B cell (primary cell): ENCODE measurements around the gene FAAH2. TPM values are rescaled to one million over a fixed set of nuclear protein-coding genes. Genes with fewer than 3 reads are reported as not detected.

Experiments used
- ATAC-seq: fragments of 200-7000 bp; cut with Tn5 transposase; one replicate; pipeline ENCODE4 v1.10.0; 2021; ENCODE audit warnings: low read depth, mild to moderate bottlenecking, moderate number of reproducible peaks, moderate library complexity
- CTCF ChIA-PET: fragments of 350-600 bp; sonication (Branson Sonifier 250); formaldehyde crosslinking; loops from one replicate; lab custom pipeline; 2021; ENCODE audit warnings: antibody characterized with exemption, inconsistent platforms; lab: Charles Lee
- POLR2A ChIA-PET: fragments of 350-600 bp; sonication (Branson Sonifier 250); formaldehyde crosslinking; loops from one replicate; lab custom pipeline; 2021; ENCODE audit warnings: antibody characterized with exemption; lab: Charles Lee
- DNase-seq: peaks from one replicate; pipeline ENCODE4 v3.0.0; 2013
- H2AFZ ChIP-seq: 2 replicates; pipeline ENCODE4 v1.6.1; 2012; ENCODE audit warnings: mild to moderate bottlenecking, low read depth, low read length; ENCODE audit not compliant: insufficient read depth, poor library complexity, severe bottlenecking
- H3K27ac ChIP-seq, 2 donors: 1 replicate in 1 of 2; 2 replicates in 1 of 2; pipeline ENCODE4 v1.5.1; 2012 to 2013; ENCODE audit warnings: low read length in 2 of 2, mild to moderate bottlenecking in 2 of 2, moderate library complexity in 1 of 2
- H3K27me3 ChIP-seq, 4 experiments: fragments of 200-600 bp in 1 of 4; sonication (generic) in 1 of 4; replicated peaks in 1 of 4; 1 replicate in 2 of 4; 2 replicates in 2 of 4; pipeline versions ENCODE4 v1.6.1 to v1.7.0; 2013 to 2016; ENCODE audit warnings: low read length in 3 of 4, mild to moderate bottlenecking in 2 of 4, mixed read lengths in 1 of 4, moderate library complexity in 1 of 4; ENCODE audit not compliant: insufficient read depth in 4 of 4, control insufficient read depth in 3 of 4; ENCODE audit errors: control extremely low read depth in 1 of 4
- H3K36me3 ChIP-seq, 2 experiments: replicated peaks in 1 of 2; 1 replicate in 1 of 2; 2 replicates in 1 of 2; pipeline versions ENCODE4 v1.6.1 to v1.7.1; 2013; ENCODE audit warnings: low read length in 1 of 2; ENCODE audit not compliant: insufficient read depth in 2 of 2, control insufficient read depth in 1 of 2; ENCODE audit errors: control extremely low read depth in 1 of 2, extremely low read depth in 1 of 2
- H3K4me1 ChIP-seq, 2 donors: fragments of 200-600 bp in 1 of 2; sonication (generic) in 1 of 2; 1 replicate in 1 of 2; 2 replicates in 1 of 2; pipeline versions ENCODE4 v1.5.1 to v1.6.1; 2013 to 2017; ENCODE audit warnings: low read length in 2 of 2; ENCODE audit not compliant: control insufficient read depth in 2 of 2, insufficient read depth in 2 of 2
- H3K4me2 ChIP-seq: replicated peaks from 2 replicates; pipeline ENCODE3; 2012; ENCODE audit warnings: mild to moderate bottlenecking, low read depth, low read length; ENCODE audit not compliant: poor library complexity, severe bottlenecking
- H3K4me3 ChIP-seq, 5 experiments: fragments of 200-600 bp in 1 of 5; sonication (generic) in 1 of 5; 1 replicate in 3 of 5; 2 replicates in 2 of 5; pipeline versions ENCODE4 v1.5.1 to v1.7.0; 2011 to 2016; ENCODE audit warnings: low read length in 4 of 5, mild to moderate bottlenecking in 4 of 5, low read depth in 2 of 5, control low read depth in 1 of 5, moderate library complexity in 1 of 5; ENCODE audit not compliant: insufficient read depth in 1 of 5; ENCODE audit errors: control extremely low read depth in 1 of 5, extremely low read depth in 1 of 5
- H3K79me2 ChIP-seq: fragments of 200-600 bp; sonication (generic); one replicate; pipeline ENCODE4 v1.6.0; 2016; ENCODE audit warnings: low read length; ENCODE audit not compliant: control insufficient read depth, insufficient read depth
- H3K9ac ChIP-seq: fragments of 200-600 bp; sonication (generic); 2 replicates; pipeline ENCODE4 v1.6.1; 2017; ENCODE audit warnings: mild to moderate bottlenecking, low read length, moderate library complexity
- H3K9me3 ChIP-seq, 3 donors: one replicate each; pipeline versions ENCODE4 v1.6.1 to v1.7.1; 2013; ENCODE audit warnings: low read length in 2 of 3; ENCODE audit not compliant: control insufficient read depth in 2 of 3, insufficient read depth in 1 of 3; ENCODE audit errors: control extremely low read depth in 1 of 3
- H4K20me1 ChIP-seq: 2 replicates; pipeline ENCODE4 v1.6.0; 2012; ENCODE audit warnings: mild to moderate bottlenecking, low read length; ENCODE audit not compliant: insufficient read depth, control insufficient read depth, poor library complexity, severe bottlenecking
- H3K27ac Mint-ChIP-seq: one replicate; pipeline ENCODE4 v1.8.0; 2021; ENCODE audit warnings: mixed read lengths
- H3K27me3 Mint-ChIP-seq: one replicate; pipeline ENCODE4 v1.8.0; 2021; ENCODE audit warnings: mixed read lengths
- H3K4me1 Mint-ChIP-seq: one replicate; pipeline ENCODE4 v1.8.0; 2021; ENCODE audit warnings: mixed read lengths
- H3K4me3 Mint-ChIP-seq: one replicate; pipeline ENCODE4 v1.8.0; 2021; ENCODE audit warnings: mixed read lengths
- H3K9me3 Mint-ChIP-seq: one replicate; pipeline ENCODE4 v1.8.0; 2022; ENCODE audit warnings: mixed read lengths; ENCODE audit not compliant: insufficient read depth
- CTCF ChIP-seq: fragments of 200-600 bp; IDR thresholded peaks from one replicate; pipeline ENCODE4 v1.8.0; 2022; ENCODE audit warnings: antibody characterized with exemption, mild to moderate bottlenecking
- EZH2 ChIP-seq: IDR thresholded peaks from 2 replicates; pipeline ENCODE4 v1.6.1; 2012; ENCODE audit warnings: borderline replicate concordance, low read depth, mild to moderate bottlenecking, moderate library complexity, low read length; ENCODE audit not compliant: insufficient read depth, poor library complexity, severe bottlenecking
- WGBS: methylation state at CpG from one replicate; pipeline ENCODE4 v1.1.5; 2013; ENCODE audit warnings: missing lambda C conversion rate; ENCODE audit not compliant: insufficient coverage; 5-methylcytosine and 5-hydroxymethylcytosine counted together
- intact Hi-C: fragments of 100-400 bp; cut with micrococcal nuclease; formaldehyde crosslinking; loops from one replicate; pipeline ENCODE4 v1.10.0; 2022
- polyA plus RNA-seq: library from polyadenylated mRNA; depleted of rRNA; stranded (reverse); fragments of >200 nt; gene quantifications from 2 replicates; pipeline ENCODE4 v1.2.3, GENCODE V29; 2012
- total RNA-seq, 2 donors: library from RNA; stranded (reverse); fragments of 120-200 nt in 1 of 2; gene quantifications; 1 replicate in 1 of 2; 2 replicates in 1 of 2; pipeline versions ENCODE4 v1.2.3 to v1.2.4, GENCODE V29; 2013 to 2022

Gene FAAH2
- total and polyA plus RNA-seq, 2 donors (not counting 1 experiment from before 2014, with no cell fraction given): 0.85 to 18.0 TPM

- H3K27ac Mint-ChIP-seq: no peak overlapping the region
- POLR2A ChIA-PET: no interaction called here
- 84% methylated on average over 5 of the region's 5 CpGs for WGBS
These were observed 230.0 kb downstream of the FAAH2 start for GRCh38 chrX:57516491-57516890.

GRCh38 chrX:57519578-57520118, 233.1 kb downstream of the FAAH2 start:
- Histone ChIP-seq H3K9me3 (no peaks in the 10 kb centered on the region), H3K4me2 (no peak overlapping the region), H3K36me3 (no peaks in the 10 kb centered on the region), H3K79me2 (no peaks in the 10 kb centered on the region), H3K27me3 (no peaks in the 10 kb centered on the region), H3K9ac (no peak overlapping the region), H4K20me1 (no peaks in the 10 kb centered on the region), H3K4me3 (no peak overlapping the region), H3K4me1 (no peaks in the 10 kb centered on the region), H2AFZ (no peak overlapping the region), H3K27ac (no peak overlapping the region)
- TF ChIP-seq EZH2 (no peak), CTCF (no peak)
- intact Hi-C loops: no loop called here
- H3K27ac Mint-ChIP-seq: no peak overlapping the region
- ChIA-PET POLR2A (no interaction called here), CTCF (no interaction called here)
- DNase-seq (no peak), ATAC-seq (no peak)
- H3K4me3 Mint-ChIP-seq: no peak overlapping the region
- H3K9me3 Mint-ChIP-seq: no peaks in the 10 kb centered on the region
- H3K27me3 Mint-ChIP-seq: no peaks in the 10 kb centered on the region
- WGBS: no CpG with 5 or more reads among the region's 2 CpGs
- H3K4me1 Mint-ChIP-seq: no peaks in the 10 kb centered on the region

More at GRCh38 chrX:57516491-57516890, 230.0 kb downstream of the FAAH2 start:
- Histone ChIP-seq H4K20me1 (no peaks in the 10 kb centered on the region), H3K36me3 (no peaks in the 10 kb centered on the region), H3K79me2 (no peaks in the 10 kb centered on the region), H3K27ac (no peak overlapping the region), H3K4me2 (no peak overlapping the region), H2AFZ (no peak overlapping the region), H3K9ac (no peak overlapping the region), H3K9me3 (no peaks in the 10 kb centered on the region), H3K4me3 (no peak overlapping the region), H3K4me1 (no peaks in the 10 kb centered on the region), H3K27me3 (no peaks in the 10 kb centered on the region)
- TF ChIP-seq EZH2 (no peak), CTCF (no peak)
- Mint-ChIP-seq H3K27me3 (no peaks in the 10 kb centered on the region), H3K4me3 (no peak overlapping the region), H3K4me1 (no peaks in the 10 kb centered on the region), H3K9me3 (no peaks in the 10 kb centered on the region)
- CTCF ChIA-PET: no interaction called here
- intact Hi-C loops: no loop called here
- DNase-seq: no peak
- no peak for ATAC-seq
